NCI-H82 treated with DMSO at 0.1 percent for 48 hours (cell line): Measurements from ENCODE around the gene SUFU.
A peak's percentile ranks its signal among the peaks of the same experiment; 100 is the strongest.

ENCODE experiments used
- DNase-seq: peaks from one replicate; lab custom pipeline; 2025; ENCODE audit not compliant: unreplicated experiment; lab: John Stamatoyannopoulos, UW

SUFU gene

GRCh38 chr10:102546606-102547320 is 43.0 kb downstream of the SUFU start:
- no peak for DNase-seq

GRCh38 chr10:102549549-102549948 is 45.8 kb downstream of the SUFU start:
- DNase-seq: no peak

- DNase-seq: no peak
Observed at GRCh38 chr10:102550636-102551210, 47.0 kb downstream of the SUFU start.

- DNase-seq: no peak
Observed at GRCh38 chr10:102552533-102552932, 48.8 kb downstream of the SUFU start.

- DNase-seq: no peak
Observed at GRCh38 chr10:102553771-102554170, 50.0 kb downstream of the SUFU start.

- no peak for DNase-seq
Observed at GRCh38 chr10:102554531-102554930, 50.8 kb downstream of the SUFU start.

- no peak for DNase-seq
Observed at GRCh38 chr10:102555781-102556328, 52.1 kb downstream of the SUFU start.

- no peak for DNase-seq
Observed at GRCh38 chr10:102557569-102557968, 53.8 kb downstream of the SUFU start.

- no peak for DNase-seq
Observed at GRCh38 chr10:102559764-102560163, 56.0 kb downstream of the SUFU start.

GRCh38 chr10:102564209-102564834 is 60.5 kb downstream of the SUFU start:
- no peak for DNase-seq

- no peak for DNase-seq
Observed at GRCh38 chr10:102565793-102566192, 62.0 kb downstream of the SUFU start.

- DNase-seq: peak; percentile 19
Observed at GRCh38 chr10:102578782-102579181, 75.0 kb downstream of the SUFU start.

GRCh38 chr10:102579328-102579727 is 75.6 kb downstream of the SUFU start:
- no peak for DNase-seq

- DNase-seq: no peak
Observed at GRCh38 chr10:102580230-102580629, 76.5 kb downstream of the SUFU start.

- no peak for DNase-seq
Observed at GRCh38 chr10:102581401-102581800, 77.6 kb downstream of the SUFU start.

GRCh38 chr10:102581981-102582580 is 78.3 kb downstream of the SUFU start:
- no peak for DNase-seq

GRCh38 chr10:102583435-102584417 is 80.0 kb downstream of the SUFU start:
- DNase-seq: peak; percentile 60

GRCh38 chr10:102585026-102585425 is 81.3 kb downstream of the SUFU start:
- no peak for DNase-seq

GRCh38 chr10:102586858-102587257 is 83.1 kb downstream of the SUFU start:
- no peak for DNase-seq

- no peak for DNase-seq
Observed at GRCh38 chr10:102588875-102589274, 85.1 kb downstream of the SUFU start.
